CD1c-positive myeloid dendritic cell (primary cell): Measurements from ENCODE around the gene SYT14.

ENCODE experiments used
- DNase-seq: peaks from one replicate; pipeline ENCODE4 v3.0.0-alpha.2; 2016; ENCODE audit errors: extremely low spot score

SYT14 gene

GRCh38 chr1:210201681-210202080 is 263.7 kb downstream of the SYT14 start:
- DNase-seq = no peak

DNA sequence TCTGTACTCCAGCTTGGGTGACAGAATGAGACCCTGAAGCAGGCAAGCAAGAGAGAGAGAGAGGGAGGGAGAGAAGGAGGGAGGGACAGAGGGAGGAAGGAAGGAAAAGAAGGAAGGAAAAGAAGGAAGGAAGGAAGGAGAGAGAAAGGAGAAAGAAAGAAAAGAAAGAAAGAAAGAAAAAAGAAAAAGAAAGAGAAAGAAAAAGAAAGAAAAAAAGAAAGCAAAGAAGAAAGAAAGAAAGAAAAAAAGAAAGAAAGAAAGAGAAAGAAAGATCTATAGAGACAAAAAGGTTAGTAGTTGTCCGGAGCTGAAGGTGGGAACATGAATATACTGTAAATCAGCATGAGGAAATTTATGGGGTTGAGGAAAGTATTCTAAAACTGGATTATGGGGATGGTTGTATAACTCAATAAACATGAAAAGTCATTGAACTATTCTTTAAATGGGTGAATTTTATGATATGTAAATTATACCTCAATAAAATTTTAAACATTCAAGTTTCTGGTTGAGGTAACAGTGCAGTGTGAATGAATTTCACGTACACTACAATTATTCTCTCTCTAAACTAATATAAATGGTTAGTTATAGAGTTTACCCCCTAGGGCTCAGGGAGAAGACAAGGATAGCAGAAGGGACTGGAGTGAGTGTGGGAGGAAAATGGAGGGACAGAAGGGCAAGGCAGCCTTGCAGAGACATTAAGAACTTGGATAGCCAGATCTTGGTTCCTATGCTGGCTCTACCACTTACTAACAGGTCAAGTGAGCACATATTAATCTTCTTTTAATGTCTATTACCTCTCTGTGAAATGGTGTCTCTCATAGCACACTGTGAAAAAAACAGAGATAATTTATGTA is 269.8 kb downstream of the SYT14 start:
- no peak for DNase-seq

DNA sequence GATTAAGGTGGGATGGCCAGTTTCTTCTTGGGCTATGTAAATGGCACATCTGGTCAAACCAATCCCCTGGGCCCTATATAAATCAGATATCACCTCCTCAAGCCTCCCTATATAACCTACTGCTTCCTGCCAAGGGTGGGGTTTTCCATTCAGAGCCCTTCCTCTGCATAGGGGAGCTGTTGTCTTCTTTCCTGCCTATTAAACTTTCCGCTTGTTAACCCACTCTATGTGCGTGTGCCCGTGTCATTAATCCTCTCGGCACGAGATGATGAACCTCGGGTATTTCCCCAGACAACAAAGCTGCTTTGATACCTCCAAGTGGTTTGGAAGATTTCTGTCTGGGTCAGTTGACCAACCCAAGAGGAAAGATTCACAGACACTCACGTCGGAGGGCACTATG is 275.3 kb downstream of the SYT14 start:
- no peak for DNase-seq

- DNase-seq = no peak
These were observed 276.8 kb downstream of the SYT14 start for GRCh38 chr1:210214573-210215409.

GRCh38 chr1:210217482-210217881 is 279.5 kb downstream of the SYT14 start:
- no peak for DNase-seq

- no peak for DNase-seq
These were observed 280.0 kb downstream of the SYT14 start for GRCh38 chr1:210218047-210218446.
